K562 (cell line): ENCODE results near the gene PDCD10. TPM values are rescaled to one million over a fixed set of nuclear protein-coding genes. Genes with fewer than 3 reads are reported as not detected.

ENCODE experiments used
- AFF1 ChIP-seq, 2 experiments: fragments of 450-650 bp; IDR thresholded peaks; 2 replicates each; pipeline ENCODE4 v1.6.1; 2018; ENCODE audit warnings: mild to moderate bottlenecking in 2 of 2, low read depth in 1 of 2; ENCODE audit not compliant: partially characterized antibody in 2 of 2
- CHD4 ChIP-seq: fragments of 200-600 bp; sonication (generic); IDR thresholded peaks from 3 replicates; pipeline ENCODE4 v1.6.1; 2012; ENCODE audit warnings: low read depth, mild to moderate bottlenecking, mixed read lengths, low read length, inconsistent platforms; ENCODE audit not compliant: insufficient read depth, insufficient replicate concordance, poor library complexity, severe bottlenecking
- EP400 ChIP-seq: fragments of 450-650 bp; IDR thresholded peaks from 2 replicates; pipeline ENCODE4 v1.6.1; 2017; ENCODE audit warnings: antibody characterized with exemption, mild to moderate bottlenecking, moderate library complexity
- KLF10 ChIP-seq: fragments of 250-450 bp; sonication (Bioruptor Pico); IDR thresholded peaks from 2 replicates; pipeline ENCODE4 v1.6.1; 2021; ENCODE audit warnings: matching md5 sums
- NCOA4 ChIP-seq: fragments of 450-650 bp; IDR thresholded peaks from 2 replicates; pipeline ENCODE4 v1.6.1; 2018; ENCODE audit warnings: mild to moderate bottlenecking; ENCODE audit not compliant: partially characterized antibody
- NR0B1 ChIP-seq: fragments of 450-650 bp; IDR thresholded peaks from one replicate; pipeline ENCODE4 v1.6.1; 2018; ENCODE audit warnings: mild to moderate bottlenecking, moderate library complexity; ENCODE audit not compliant: partially characterized antibody
- SNRNP70 ChIP-seq: fragments of 200-400 bp; formaldehyde crosslinking; optimal IDR thresholded peaks from 2 replicates; pipeline ENCODE3; 2017; ENCODE audit warnings: low read depth, low read length
- U2AF1 ChIP-seq: fragments of 200-400 bp; formaldehyde crosslinking; optimal IDR thresholded peaks from 2 replicates; pipeline ENCODE3; 2017; ENCODE audit warnings: mild to moderate bottlenecking, low read depth, low read length, moderate library complexity
- ZMIZ1 ChIP-seq, 2 experiments: fragments of 150-350 bp in 1 of 2; IDR thresholded peaks; 2 replicates each; pipeline ENCODE4 v1.6.1; 2012 to 2016; ENCODE audit warnings: low read depth in 2 of 2, low read length in 2 of 2, mild to moderate bottlenecking in 1 of 2, moderate library complexity in 1 of 2
- ZNF41 ChIP-seq: fragments of 250-450 bp; sonication (Bioruptor Pico); conservative IDR thresholded peaks from 2 replicates; pipeline ENCODE4 v1.4.0; 2020; ENCODE audit warnings: mild to moderate bottlenecking
- ZNF592 ChIP-seq: fragments of 450-650 bp; IDR thresholded peaks from 2 replicates; pipeline ENCODE4 v1.6.1; 2017; ENCODE audit warnings: antibody characterized with exemption, mild to moderate bottlenecking
- ZNF717 ChIP-seq: fragments of 250-450 bp; sonication (Bioruptor Pico); IDR thresholded peaks from 2 replicates; pipeline ENCODE4 v1.5.0; 2021
- ZZZ3 ChIP-seq: fragments of 450-650 bp; IDR thresholded peaks from 2 replicates; pipeline ENCODE4 v1.6.1; 2016; ENCODE audit warnings: antibody characterized with exemption, mild to moderate bottlenecking, moderate library complexity
- polyA plus RNA-seq, 8 experiments: library from polyadenylated mRNA; depleted of rRNA in 4 of 8; stranded (reverse) in 5 of 8; unstranded in 3 of 8; fragments of >200 nt; fragmentation: Nextera tagmentation in 2 of 8; fragmentation: Illumina TruSeq in 1 of 8; extraction: Ambion mirVana in 2 of 8; extraction: Trizol in 1 of 8; gene quantifications; 2 replicates each; pipeline versions ENCODE4 v1.2.1 to v1.2.3, GENCODE V29; 2011 to 2014; ENCODE audit warnings: inconsistent platforms in 1 of 8, missing spikeins in 1 of 8
- total RNA-seq, 7 experiments: library from RNA; depleted of rRNA in 6 of 7; stranded (reverse); fragments of >200 nt in 6 of 7; fragmentation: Illumina TruSeq in 2 of 7; extraction: Trizol in 2 of 7; gene quantifications; 2 replicates each; pipeline versions ENCODE4 v1.2.1 to v1.2.3, GENCODE V29; 2011 to 2021; ENCODE audit warnings: low replicate concordance in 1 of 7

PDCD10 gene
- total and polyA plus RNA-seq, 9 of the 15 experiments (the other 6 are each of a cell fraction or from before 2014, with no cell fraction given): 121 to 476 (median 232) TPM

GRCh38 chr3:167723872-167724271, 10.8 kb downstream of the PDCD10 start (continued):
- TF ChIP-seq ZMIZ1 (IDR thresholded peaks at IDR 0.05; ENCODE audit: low read depth in 2 of 2, low read length in 2 of 2) (peak in 1 of 2 experiments; percentile 67; a peak in 1 of 4 replicates), EP400 (no peak), U2AF1 (no peak), KLF10 (CRISPR knock-in tag) (no peak), ZNF41 (CRISPR knock-in tag) (no peak), ZZZ3 (no peak), NCOA4 (no peak), ZNF717 (CRISPR knock-in tag) (no peak), ZNF592 (peak; percentile 63; the same call in 1 of the 2 replicates), CHD4 (no peak), SNRNP70 (no peak), NR0B1 (no peak), AFF1 (IDR thresholded peaks at IDR 0.05; ENCODE audit: low read depth in 1 of 2, partially characterized antibody in 2 of 2) (peak in 1 of 2 experiments; percentile 35)
